WTC11 (cell line): ENCODE data around the gene ITPRIPL1. TPM values are rescaled to one million over a fixed set of nuclear protein-coding genes. Genes with fewer than 3 reads are reported as not detected.
A peak's percentile ranks its signal among the peaks of the same experiment; 100 is the strongest.

Experiments
- ATAC-seq: fragments of 200-7000 bp; cut with Tn5 transposase; 2 replicates; pipeline ENCODE4 v1.10.0; 2021; ENCODE audit warnings: mild to moderate bottlenecking, moderate library complexity
- CTCF ChIA-PET: fragments of 300-600 bp; sonication (Branson Sonifier 250); formaldehyde crosslinking; loops from one replicate; lab custom pipeline; 2021; ENCODE audit warnings: antibody characterized with exemption; lab: Charles Lee
- POLR2A ChIA-PET: fragments of 350-600 bp; sonication (Branson Sonifier 250); formaldehyde crosslinking; loops from one replicate; lab custom pipeline; 2021; ENCODE audit warnings: antibody characterized with exemption; lab: Charles Lee
- DNase-seq: peaks from one replicate; pipeline ENCODE4 v3.0.0; 2021; ENCODE audit warnings: low spot score
- H3K27ac Mint-ChIP-seq: 2 replicates; pipeline ENCODE4 v1.8.0; 2021; ENCODE audit warnings: mixed read lengths
- H3K27me3 Mint-ChIP-seq: 2 replicates; pipeline ENCODE4 v1.8.0; 2021; ENCODE audit warnings: low read depth, mild to moderate bottlenecking, moderate library complexity, mixed read lengths
- H3K36me3 Mint-ChIP-seq: 2 replicates; pipeline ENCODE4 v1.8.0; 2021; ENCODE audit warnings: mixed read lengths
- H3K4me1 Mint-ChIP-seq: 2 replicates; pipeline ENCODE4 v1.8.0; 2022; ENCODE audit warnings: mixed read lengths
- H3K4me3 Mint-ChIP-seq: 2 replicates; pipeline ENCODE4 v1.8.0; 2021; ENCODE audit warnings: mild to moderate bottlenecking, moderate library complexity, mixed read lengths
- H3K9me3 Mint-ChIP-seq: 2 replicates; pipeline ENCODE4 v1.8.0; 2021; ENCODE audit warnings: mixed read lengths
- E2F4 ChIP-seq: sonication (generic); formaldehyde crosslinking; IDR thresholded peaks from 2 replicates; pipeline ENCODE4 v1.8.1; 2022; ENCODE audit warnings: low read depth, mild to moderate bottlenecking, moderate library complexity, missing genetic modification reagents, borderline replicate concordance
- FOXJ3 ChIP-seq: sonication (generic); formaldehyde crosslinking; IDR thresholded peaks from 2 replicates; pipeline ENCODE4 v1.9.0; 2021; ENCODE audit warnings: missing genetic modification reagents, mild to moderate bottlenecking, borderline replicate concordance
- FOXP4 ChIP-seq: sonication (generic); formaldehyde crosslinking; IDR thresholded peaks from 2 replicates; pipeline ENCODE4 v1.8.0; 2022; ENCODE audit warnings: mild to moderate bottlenecking, missing genetic modification reagents
- IRF1 ChIP-seq: sonication (generic); formaldehyde crosslinking; IDR thresholded peaks from 2 replicates; pipeline ENCODE4 v1.8.0; 2023; ENCODE audit warnings: missing genetic modification reagents
- STAT6 ChIP-seq: sonication (generic); formaldehyde crosslinking; conservative IDR thresholded peaks from 2 replicates; pipeline ENCODE4 v1.8.1; 2023; ENCODE audit warnings: mild to moderate bottlenecking, low read depth, missing genetic modification reagents, moderate library complexity
- TEAD4 ChIP-seq: sonication (generic); formaldehyde crosslinking; IDR thresholded peaks from 2 replicates; pipeline ENCODE4 v1.8.0; 2022; ENCODE audit warnings: mild to moderate bottlenecking, missing genetic modification reagents
- ZMAT4 ChIP-seq: fragments of 250-450 bp; sonication (Bioruptor Pico); IDR thresholded peaks from 2 replicates; pipeline ENCODE4 v1.9.0; 2021; ENCODE audit warnings: mild to moderate bottlenecking
- ZNF317 ChIP-seq: sonication (generic); formaldehyde crosslinking; IDR thresholded peaks from 2 replicates; pipeline ENCODE4 v1.8.1; 2023; ENCODE audit warnings: low read depth, mild to moderate bottlenecking, moderate library complexity, missing genetic modification reagents, borderline replicate concordance
- total RNA-seq: library from RNA; stranded (reverse); gene quantifications from 3 replicates; pipeline ENCODE4 v1.2.3, GENCODE V29; 2021

Gene ITPRIPL1
- total RNA-seq, 1 experiment from 2014 or later, result 11.7 TPM

- TF ChIP-seq FOXP4 (CRISPR knock-in tag), result no peak
Observed at GRCh38 chr2:96354492-96354891, 29.4 kb downstream of the ITPRIPL1 start (continued).

- H3K27ac Mint-ChIP-seq, result no peak overlapping the region; the same call in 1 of the 2 replicates
- CTCF ChIA-PET, result interaction anchor here (0.6 to 1.6 kb wide), 3 partner anchors 50 to 347 kb away, joined by 4 to 6 read pairs (median 4); no protein-coding TSS in a partner anchor
Observed at GRCh38 chr2:96356889-96357288, 31.8 kb downstream of the ITPRIPL1 start.

GRCh38 chr2:96359310-96359709 is 34.2 kb downstream of the ITPRIPL1 start:
- POLR2A ChIA-PET, result no interaction called here
- no peaks in the 10 kb centered on the region for H3K9me3 Mint-ChIP-seq
- ATAC-seq (peak; percentile 53; the same call in 1 of the 2 replicates), DNase-seq (no peak)
- TF ChIP-seq IRF1 (CRISPR knock-in tag) (no peak), TEAD4 (CRISPR knock-in tag) (no peak)
- H3K27me3 Mint-ChIP-seq, result no peaks in the 10 kb centered on the region
- no peak overlapping the region for H3K27ac Mint-ChIP-seq
- H3K4me3 Mint-ChIP-seq, result no peak overlapping the region
- H3K4me1 Mint-ChIP-seq, result no peaks in the 10 kb centered on the region
- peaks cover 76% of the 10 kb centered on the region for H3K36me3 Mint-ChIP-seq
- CTCF ChIA-PET, result interaction anchor here (1.2 kb wide), 1 partner anchor 150 kb away, joined by 6 read pairs; no protein-coding TSS in a partner anchor

More at GRCh38 chr2:96356889-96357288, 31.8 kb downstream of the ITPRIPL1 start:
- H3K36me3 Mint-ChIP-seq, result peaks cover 79% of the 10 kb centered on the region
- H3K4me1 Mint-ChIP-seq, result no peaks in the 10 kb centered on the region
- no peak overlapping the region for H3K4me3 Mint-ChIP-seq
- DNase-seq (no peak), ATAC-seq (no peak)
- H3K27me3 Mint-ChIP-seq, result no peaks in the 10 kb centered on the region
- POLR2A ChIA-PET, result no interaction called here
- H3K9me3 Mint-ChIP-seq, result no peaks in the 10 kb centered on the region
- no peak for TF ChIP-seq E2F4
- TF ChIP-seq, all 79 proteins: peak for 0

GRCh38 chr2:96359866-96360265 is 34.7 kb downstream of the ITPRIPL1 start:
- POLR2A ChIA-PET, result no interaction called here
- no peak for ATAC-seq
- Mint-ChIP-seq H3K27ac (no peak overlapping the region), H3K36me3 (peaks cover 76% of the 10 kb centered on the region), H3K27me3 (no peaks in the 10 kb centered on the region), H3K9me3 (no peaks in the 10 kb centered on the region), H3K4me3 (no peak overlapping the region), H3K4me1 (no peaks in the 10 kb centered on the region)
- no peak for DNase-seq
- TF ChIP-seq FOXJ3 (CRISPR knock-in tag), result no peak
- CTCF ChIA-PET, result interaction anchor here (1.2 kb wide), 1 partner anchor 150 kb away, joined by 6 read pairs; no protein-coding TSS in a partner anchor

- no peaks in the 10 kb centered on the region for H3K27me3 Mint-ChIP-seq
- CTCF ChIA-PET, result interaction anchor here (0.6 to 1.2 kb wide), 2 partner anchors 147 to 174 kb away, joined by 3 read pairs; no protein-coding TSS in a partner anchor
- TF ChIP-seq FOXP4 (CRISPR knock-in tag), result no peak
- no peak for TF ChIP-seq ZMAT4 (CRISPR knock-in tag)
- TF ChIP-seq ZNF317 (CRISPR knock-in tag), result no peak
- no peak for TF ChIP-seq STAT6 (CRISPR knock-in tag)
- H3K36me3 Mint-ChIP-seq, result peaks cover 78% of the 10 kb centered on the region
- DNase-seq (no peak), ATAC-seq (no peak)
- no peak overlapping the region for H3K27ac Mint-ChIP-seq
- no peaks in the 10 kb centered on the region for H3K4me1 Mint-ChIP-seq
- H3K4me3 Mint-ChIP-seq, result no peak overlapping the region
- POLR2A ChIA-PET, result no interaction called here
- H3K9me3 Mint-ChIP-seq, result no peaks in the 10 kb centered on the region
Observed at GRCh38 chr2:96361751-96362150, 36.6 kb downstream of the ITPRIPL1 start.
